Astrocyte of the spinal cord (primary cell): ENCODE measurements around the gene MRPL3.

Source experiments
- DNase-seq: peaks from one replicate; pipeline ENCODE4 v3.0.0; 2011; ENCODE audit warnings: low read depth, low spot score
- H3K4me3 ChIP-seq: 2 replicates; pipeline ENCODE4 v1.5.1; 2011; ENCODE audit warnings: low read depth, mild to moderate bottlenecking, low read length, moderate library complexity
- in situ Hi-C: cut with HindIII; loops from 2 replicates; pipeline ENCODE4 v1.10.0; 2017; ENCODE audit warnings: low sequenced_read_pairs
- TF ChIP-seq, protein P1 (sequence below): IDR thresholded peaks from 2 replicates; pipeline ENCODE4 v1.5.1; 2012; ENCODE audit warnings: low read depth, mild to moderate bottlenecking, low read length, inconsistent platforms

The MRPL3 gene

GRCh38 chr3:131458653-131459052, 44.1 kb downstream of the MRPL3 start:
- in situ Hi-C loops = no loop called here
- TF ChIP-seq, protein P1, sequence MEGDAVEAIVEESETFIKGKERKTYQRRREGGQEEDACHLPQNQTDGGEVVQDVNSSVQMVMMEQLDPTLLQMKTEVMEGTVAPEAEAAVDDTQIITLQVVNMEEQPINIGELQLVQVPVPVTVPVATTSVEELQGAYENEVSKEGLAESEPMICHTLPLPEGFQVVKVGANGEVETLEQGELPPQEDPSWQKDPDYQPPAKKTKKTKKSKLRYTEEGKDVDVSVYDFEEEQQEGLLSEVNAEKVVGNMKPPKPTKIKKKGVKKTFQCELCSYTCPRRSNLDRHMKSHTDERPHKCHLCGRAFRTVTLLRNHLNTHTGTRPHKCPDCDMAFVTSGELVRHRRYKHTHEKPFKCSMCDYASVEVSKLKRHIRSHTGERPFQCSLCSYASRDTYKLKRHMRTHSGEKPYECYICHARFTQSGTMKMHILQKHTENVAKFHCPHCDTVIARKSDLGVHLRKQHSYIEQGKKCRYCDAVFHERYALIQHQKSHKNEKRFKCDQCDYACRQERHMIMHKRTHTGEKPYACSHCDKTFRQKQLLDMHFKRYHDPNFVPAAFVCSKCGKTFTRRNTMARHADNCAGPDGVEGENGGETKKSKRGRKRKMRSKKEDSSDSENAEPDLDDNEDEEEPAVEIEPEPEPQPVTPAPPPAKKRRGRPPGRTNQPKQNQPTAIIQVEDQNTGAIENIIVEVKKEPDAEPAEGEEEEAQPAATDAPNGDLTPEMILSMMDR = no peak
- no peak overlapping the region for H3K4me3 ChIP-seq
- no peak for DNase-seq

GRCh38 chr3:131457220-131457619, 45.6 kb downstream of the MRPL3 start:
- TF ChIP-seq, protein P1 = no peak
- in situ Hi-C loops = no loop called here
- H3K4me3 ChIP-seq = no peak overlapping the region
- DNase-seq = no peak

GRCh38 chr3:131454501-131454900, 48.3 kb downstream of the MRPL3 start:
- no peak overlapping the region for H3K4me3 ChIP-seq
- TF ChIP-seq, protein P1 = no peak
- peak; percentile 30 for DNase-seq
- in situ Hi-C loops = no loop called here

DNA sequence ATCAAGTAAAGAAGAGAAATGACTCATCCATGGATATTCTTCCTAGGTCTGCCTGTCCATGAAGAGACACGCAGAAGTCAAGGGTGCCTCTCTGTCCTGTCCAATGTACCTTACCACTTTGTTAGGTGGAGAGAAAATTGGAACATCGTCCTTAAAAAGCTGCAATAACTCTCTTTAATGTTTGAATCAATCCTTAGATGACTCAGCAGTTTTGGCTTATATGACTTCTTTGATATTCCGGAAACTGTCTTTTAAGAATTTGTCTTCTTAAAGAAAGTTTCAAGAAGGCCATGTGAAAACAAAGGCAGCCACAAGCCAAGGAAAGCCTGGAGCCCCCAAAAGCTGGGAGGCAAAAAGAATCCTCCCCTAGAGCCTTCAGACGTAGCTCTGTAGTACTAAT, 49.2 kb downstream of the MRPL3 start:
- no peak for DNase-seq
- no peak overlapping the region for H3K4me3 ChIP-seq
- TF ChIP-seq, protein P1 = no peak
- in situ Hi-C loops = no loop called here

DNA sequence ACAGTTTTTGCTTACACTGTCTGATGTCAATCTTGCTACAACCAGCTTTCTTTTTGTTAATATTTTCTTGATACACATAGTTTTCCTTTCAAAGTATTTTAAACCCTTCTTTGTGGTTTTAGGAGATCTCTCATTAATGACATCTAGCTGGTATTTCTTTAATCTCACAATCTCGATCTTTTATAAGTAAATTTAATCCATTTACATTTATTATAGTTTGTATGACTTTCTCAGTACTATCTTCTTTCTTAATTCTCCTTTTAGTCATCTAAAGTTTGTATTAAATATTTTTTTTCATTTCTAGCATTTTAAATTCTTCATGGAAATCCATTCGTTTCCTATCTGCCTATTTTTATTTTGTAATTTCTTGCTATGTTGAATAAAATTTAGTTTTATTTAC, 55.4 kb downstream of the MRPL3 start:
- TF ChIP-seq, protein P1 = no peak
- H3K4me3 ChIP-seq = no peak overlapping the region
- in situ Hi-C loops = no loop called here
- DNase-seq = no peak

DNA sequence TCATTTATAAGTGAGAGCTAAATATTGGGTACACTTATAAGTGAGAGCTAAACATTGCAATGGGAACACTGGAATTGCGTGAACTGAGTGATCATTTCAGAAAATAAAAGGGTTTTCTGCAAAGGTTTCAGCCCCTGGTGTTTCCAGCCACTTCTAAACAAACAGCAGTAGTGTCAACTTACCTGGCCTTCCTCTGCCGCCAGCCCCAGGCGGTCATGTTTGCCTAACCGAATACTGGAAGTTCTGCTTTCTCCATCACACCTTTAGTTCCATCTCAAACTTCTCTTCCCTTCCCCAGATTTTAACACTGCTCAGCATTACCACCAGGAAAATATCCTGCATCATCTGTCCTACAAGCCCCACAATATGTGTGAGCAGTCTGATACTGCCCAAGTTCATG, 58.6 kb downstream of the MRPL3 start:
- DNase-seq = no peak
- in situ Hi-C loops = no loop called here
- H3K4me3 ChIP-seq = no peak overlapping the region
- TF ChIP-seq, protein P1 = no peak

- no peak for DNase-seq
- no peak overlapping the region for H3K4me3 ChIP-seq
- TF ChIP-seq, protein P1 = no peak
- in situ Hi-C loops = no loop called here
Observed at GRCh38 chr3:131439084-131439483, 63.7 kb downstream of the MRPL3 start.
